Colonic mucosa (tissue), 4 donors: ENCODE data around the gene B3GNT9. TPM values are rescaled to one million over a fixed set of nuclear protein-coding genes. Genes with fewer than 3 reads are reported as not detected.
A peak's percentile ranks its signal among the peaks of the same experiment; 100 is the strongest.

Experiments
- DNase-seq: peaks from one replicate; pipeline ENCODE4 v3.0.0-alpha.2; 2020
- H3K27ac ChIP-seq: fragments of 200-600 bp; one replicate; pipeline ENCODE4 v1.8.0; 2021
- H3K27me3 ChIP-seq: fragments of 200-600 bp; one replicate; pipeline ENCODE4 v1.8.0; 2021
- H3K36me3 ChIP-seq: fragments of 200-600 bp; one replicate; pipeline ENCODE4 v1.8.0; 2021
- H3K4me1 ChIP-seq: fragments of 200-600 bp; one replicate; pipeline ENCODE4 v1.8.0; 2021; ENCODE audit warnings: mild to moderate bottlenecking
- H3K4me3 ChIP-seq: fragments of 200-600 bp; one replicate; pipeline ENCODE4 v1.8.0; 2021
- H3K9ac ChIP-seq, 2 donors: one replicate each; pipeline ENCODE4 v1.7.0; 2013; ENCODE audit warnings: control low read depth in 2 of 2, low read depth in 2 of 2, low read length in 2 of 2
- H3K9me3 ChIP-seq: fragments of 200-600 bp; one replicate; pipeline ENCODE4 v1.8.0; 2021
- intact Hi-C: fragments of 100-400 bp; cut with DNase I; formaldehyde crosslinking; loops from one replicate; pipeline ENCODE4 v1.14.1; 2022
- total RNA-seq, 2 donors: library from RNA; stranded (reverse); fragmentation: NEBNext Ultra II Directional in 1 of 2; extraction: Animal tissue kit (Norgen Biotek cat#: 25700) in 1 of 2; gene quantifications; one replicate each; pipeline ENCODE4 v1.2.1, GENCODE V29; 2021
- TF ChIP-seq, protein P1 (sequence below): fragments of 200-600 bp; IDR thresholded peaks from one replicate; pipeline ENCODE4 v1.8.0; 2022; ENCODE audit warnings: antibody characterized with exemption, mild to moderate bottlenecking
- donor health status: healthy.
- donor health status: DM: no; HTN: no; CAD: no.
- donor health status: DM: no; HTN: no; CAD: no.

B3GNT9 gene
- total RNA-seq, 2 donors from 2014 or later: 4.4 to 4.9 TPM

DNA sequence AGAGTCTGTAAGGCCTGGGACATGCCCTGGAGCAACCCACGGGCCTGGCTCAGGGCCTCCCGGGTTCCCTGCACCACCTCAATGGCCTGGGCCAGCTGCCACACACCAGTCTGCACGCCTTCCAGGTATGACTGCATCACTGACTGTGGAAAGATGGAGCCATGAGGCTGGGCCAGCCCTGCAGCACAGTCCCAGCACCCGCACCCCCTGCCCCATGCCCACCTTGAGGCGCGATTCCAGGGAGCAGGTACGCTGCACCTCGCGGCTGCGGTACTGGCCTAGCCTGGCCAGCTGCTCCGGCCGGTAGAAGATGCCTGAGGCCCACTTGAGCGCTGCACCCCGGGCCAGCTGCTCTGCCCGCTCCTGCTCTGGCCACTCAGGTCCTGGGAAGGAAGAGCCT is 38.0 kb upstream of the B3GNT9 start:
- DNase-seq: no peak
- intact Hi-C loops: loop anchor here (10.0 kb wide), 1 partner anchor 214 kb away; no protein-coding TSS in a partner anchor
- H3K4me1 ChIP-seq: peaks cover 28% of the 10 kb centered on the region
- no peak overlapping the region for H3K4me3 ChIP-seq
- H3K9ac ChIP-seq: no peak overlapping the region
- TF ChIP-seq, protein P1, sequence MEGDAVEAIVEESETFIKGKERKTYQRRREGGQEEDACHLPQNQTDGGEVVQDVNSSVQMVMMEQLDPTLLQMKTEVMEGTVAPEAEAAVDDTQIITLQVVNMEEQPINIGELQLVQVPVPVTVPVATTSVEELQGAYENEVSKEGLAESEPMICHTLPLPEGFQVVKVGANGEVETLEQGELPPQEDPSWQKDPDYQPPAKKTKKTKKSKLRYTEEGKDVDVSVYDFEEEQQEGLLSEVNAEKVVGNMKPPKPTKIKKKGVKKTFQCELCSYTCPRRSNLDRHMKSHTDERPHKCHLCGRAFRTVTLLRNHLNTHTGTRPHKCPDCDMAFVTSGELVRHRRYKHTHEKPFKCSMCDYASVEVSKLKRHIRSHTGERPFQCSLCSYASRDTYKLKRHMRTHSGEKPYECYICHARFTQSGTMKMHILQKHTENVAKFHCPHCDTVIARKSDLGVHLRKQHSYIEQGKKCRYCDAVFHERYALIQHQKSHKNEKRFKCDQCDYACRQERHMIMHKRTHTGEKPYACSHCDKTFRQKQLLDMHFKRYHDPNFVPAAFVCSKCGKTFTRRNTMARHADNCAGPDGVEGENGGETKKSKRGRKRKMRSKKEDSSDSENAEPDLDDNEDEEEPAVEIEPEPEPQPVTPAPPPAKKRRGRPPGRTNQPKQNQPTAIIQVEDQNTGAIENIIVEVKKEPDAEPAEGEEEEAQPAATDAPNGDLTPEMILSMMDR: no peak
- no peaks in the 10 kb centered on the region for H3K9me3 ChIP-seq
- H3K27me3 ChIP-seq: no peaks in the 10 kb centered on the region
- H3K27ac ChIP-seq: no peak overlapping the region
- H3K36me3 ChIP-seq: no peaks in the 10 kb centered on the region

- TF ChIP-seq, protein P1: no peak
- H3K9me3 ChIP-seq: no peaks in the 10 kb centered on the region
- intact Hi-C loops: loop anchor here (10.0 kb wide), 1 partner anchor 214 kb away; no protein-coding TSS in a partner anchor
- DNase-seq: no peak
- no peak overlapping the region for H3K9ac ChIP-seq
- H3K36me3 ChIP-seq: no peaks in the 10 kb centered on the region
- H3K4me1 ChIP-seq: peaks cover 24% of the 10 kb centered on the region
- H3K27me3 ChIP-seq: no peaks in the 10 kb centered on the region
- no peak overlapping the region for H3K4me3 ChIP-seq
- H3K27ac ChIP-seq: no peak overlapping the region
Observed at GRCh38 chr16:67188323-67188722, 37.5 kb upstream of the B3GNT9 start.

- TF ChIP-seq, protein P1: no peak
- intact Hi-C loops: loop anchor here (10.0 kb wide), 1 partner anchor 213 kb away; no protein-coding TSS in a partner anchor
- peaks cover 16% of the 10 kb centered on the region for H3K4me1 ChIP-seq
Observed at GRCh38 chr16:67187175-67187890, 36.5 kb upstream of the B3GNT9 start.

DNA sequence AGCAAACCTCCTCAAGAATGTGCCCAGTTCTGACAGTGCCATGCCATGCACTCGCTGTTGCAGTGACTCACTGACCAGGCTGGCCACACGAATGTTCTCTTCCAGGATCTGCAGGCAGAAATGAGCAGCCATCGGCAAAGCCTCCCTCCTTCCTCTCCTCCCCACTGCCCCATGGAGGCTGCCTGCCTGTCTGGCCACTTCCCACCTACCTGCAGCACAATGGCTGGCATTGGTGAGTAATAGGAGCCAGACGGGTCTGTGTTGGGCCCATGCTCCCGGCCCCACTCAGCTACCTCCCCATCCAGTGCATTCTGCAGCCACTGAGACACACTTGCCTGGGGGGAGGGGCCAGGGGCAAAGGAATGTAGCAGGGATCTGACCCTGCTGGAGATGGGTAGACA is 35.8 kb upstream of the B3GNT9 start:
- Histone ChIP-seq H3K27ac (no peak overlapping the region), H3K9me3 (no peaks in the 10 kb centered on the region), H3K36me3 (no peaks in the 10 kb centered on the region), H3K4me1 (peaks cover 14% of the 10 kb centered on the region), H3K4me3 (no peak overlapping the region), H3K9ac (no peak overlapping the region), H3K27me3 (no peaks in the 10 kb centered on the region)
- intact Hi-C loops: loop anchor here (10.0 kb wide), 1 partner anchor 212 kb away; no protein-coding TSS in a partner anchor
- DNase-seq: no peak
- TF ChIP-seq, protein P1: no peak

More at GRCh38 chr16:67187175-67187890, 36.5 kb upstream of the B3GNT9 start:
- Histone ChIP-seq H3K27me3 (no peaks in the 10 kb centered on the region), H3K9me3 (no peaks in the 10 kb centered on the region), H3K9ac (no peak overlapping the region), H3K36me3 (no peaks in the 10 kb centered on the region), H3K4me3 (no peak overlapping the region), H3K27ac (no peak overlapping the region)
- no peak for DNase-seq

- H3K36me3 ChIP-seq: no peaks in the 10 kb centered on the region
- H3K4me1 ChIP-seq: peaks cover 11% of the 10 kb centered on the region
- H3K9ac ChIP-seq: peak overlapping the region in 1 of 2 donors; percentile 46
- H3K27me3 ChIP-seq: no peaks in the 10 kb centered on the region
- no peak overlapping the region for H3K4me3 ChIP-seq
- H3K9me3 ChIP-seq: no peaks in the 10 kb centered on the region
- intact Hi-C loops: loop anchor here (10.0 kb wide), 1 partner anchor 211 kb away; no protein-coding TSS in a partner anchor
- no peak for DNase-seq
- TF ChIP-seq, protein P1: no peak
- H3K27ac ChIP-seq: no peak overlapping the region
Observed at GRCh38 chr16:67185651-67186134, 34.9 kb upstream of the B3GNT9 start.
